HG03060 (cell line): ENCODE results near the gene COL4A2.

Source experiments
- ATAC-seq: cut with Tn5 transposase; IDR thresholded peaks from one replicate; pipeline ENCODE4 v1.9.1; 2021; ENCODE audit warnings: low read depth, moderate number of reproducible peaks; ENCODE audit not compliant: unreplicated experiment

The COL4A2 gene

DNA sequence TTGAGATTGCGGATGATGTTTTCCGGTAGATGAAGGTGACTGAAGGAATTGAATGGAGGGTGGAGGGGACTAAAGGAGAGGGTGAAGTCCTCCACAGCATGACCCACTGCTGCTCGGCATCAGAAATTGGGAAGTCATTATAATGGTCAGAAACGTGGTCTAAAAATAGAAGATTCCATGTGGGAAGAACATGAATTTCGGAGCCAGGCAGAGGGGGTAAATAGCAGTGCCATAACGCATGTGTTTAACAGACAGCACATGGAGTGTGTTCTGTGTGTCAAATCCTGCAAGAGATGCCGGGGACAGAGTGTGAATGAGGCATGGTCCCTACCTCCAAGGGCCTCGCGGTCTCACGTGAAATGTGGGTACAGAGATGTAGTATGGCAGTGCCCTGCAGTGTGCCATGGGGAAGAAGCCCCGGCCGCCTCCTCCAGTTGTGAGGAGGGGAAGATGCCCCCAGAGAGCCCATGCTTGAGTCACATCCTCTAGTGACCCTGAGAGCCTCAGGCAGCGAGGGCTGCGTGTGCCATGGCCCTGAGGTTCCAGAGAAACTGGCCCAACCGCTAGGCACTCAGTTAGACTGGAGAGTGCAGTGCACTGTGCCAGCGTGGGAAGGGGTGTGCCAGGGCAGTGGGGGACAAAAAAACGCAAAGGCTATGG lies 106.1 kb downstream of the COL4A2 start:
- no peak for ATAC-seq

DNA sequence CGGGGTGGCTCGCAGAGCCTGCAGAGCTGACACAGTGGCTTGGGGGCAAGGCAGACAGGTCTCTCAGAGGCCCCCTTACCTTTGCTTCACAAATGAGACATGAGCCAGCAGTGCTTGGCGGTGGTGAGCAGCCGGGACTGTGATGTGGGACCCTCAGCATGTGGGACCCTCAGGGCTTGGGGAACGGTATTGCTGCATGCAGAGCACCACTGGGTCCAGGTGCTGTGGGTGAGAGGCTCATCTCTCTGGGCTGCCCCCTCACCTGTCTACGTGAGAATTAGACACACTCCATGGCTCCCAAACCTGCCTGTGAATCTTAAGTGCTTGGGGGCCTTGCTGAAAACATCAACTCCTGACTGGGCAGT lies 106.6 kb downstream of the COL4A2 start:
- no peak for ATAC-seq

GRCh38 chr13:110414283-110414682 lies 107.2 kb downstream of the COL4A2 start:
- no peak for ATAC-seq

- ATAC-seq = no peak
These were observed 107.8 kb downstream of the COL4A2 start for GRCh38 chr13:110414931-110415330.

GRCh38 chr13:110415669-110416068 lies 108.6 kb downstream of the COL4A2 start:
- no peak for ATAC-seq

DNA sequence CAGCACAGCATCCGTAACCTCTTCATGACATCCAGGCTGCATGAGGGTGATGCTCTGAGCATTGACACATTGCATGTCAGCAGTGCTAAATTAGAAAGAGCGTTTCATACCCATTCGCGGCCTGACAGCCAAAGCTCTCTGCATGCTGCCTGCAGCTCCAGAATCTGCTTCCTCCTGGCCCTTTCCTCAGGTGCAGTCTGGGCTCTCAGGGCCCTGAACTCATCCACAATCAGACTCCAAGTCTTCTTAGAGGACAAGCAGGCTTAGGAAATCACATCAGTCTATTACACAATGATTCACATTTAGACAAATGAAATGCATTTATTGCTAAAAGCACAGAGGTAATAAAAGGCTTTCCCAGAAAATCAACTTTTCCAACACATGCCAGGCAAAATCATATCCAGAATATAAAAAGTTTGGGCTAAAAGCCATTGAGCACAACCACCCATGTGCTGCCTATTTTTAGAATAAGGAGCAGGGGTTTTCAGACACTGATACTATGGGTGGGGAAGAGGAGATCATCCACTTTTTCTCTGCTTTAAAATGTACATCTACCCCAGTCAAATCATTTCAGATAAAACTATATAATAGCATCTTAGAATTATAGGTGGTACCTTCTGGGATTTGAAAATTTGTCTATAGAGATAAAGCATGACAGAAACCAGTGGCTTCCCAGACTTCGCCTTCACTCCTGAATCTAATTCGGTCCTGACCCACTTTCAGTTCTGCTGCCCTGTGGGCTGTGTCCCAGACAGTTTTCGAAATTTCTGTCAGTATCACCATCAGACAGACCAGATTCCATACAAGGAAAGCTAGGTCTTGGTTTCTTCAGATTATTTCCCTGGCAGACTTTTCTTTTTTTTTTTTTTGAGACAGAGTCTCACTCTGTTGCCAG lies 109.3 kb downstream of the COL4A2 start:
- no peak for ATAC-seq

- no peak for ATAC-seq
These were observed 111.9 kb downstream of the COL4A2 start for GRCh38 chr13:110418944-110419343.

DNA sequence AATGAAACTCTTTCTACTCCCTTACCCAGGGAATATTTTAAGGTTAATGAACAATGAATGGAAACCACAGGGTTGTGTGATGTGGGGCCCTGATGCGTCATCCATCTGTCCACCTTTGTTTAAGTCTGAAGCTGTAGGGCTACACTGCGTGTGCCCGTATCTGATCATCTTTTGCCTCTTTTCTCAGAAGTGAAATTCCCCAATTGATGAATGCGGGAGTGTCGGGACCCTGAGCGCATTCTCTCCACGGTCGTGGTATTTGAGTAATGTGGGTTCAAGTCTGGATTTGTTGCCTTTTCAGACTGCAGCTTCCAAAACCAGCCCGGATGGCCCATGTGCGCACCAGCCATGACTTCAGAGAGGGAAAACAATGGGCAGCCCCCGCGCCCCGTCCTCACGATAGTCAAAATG lies 112.3 kb downstream of the COL4A2 start:
- no peak for ATAC-seq

DNA sequence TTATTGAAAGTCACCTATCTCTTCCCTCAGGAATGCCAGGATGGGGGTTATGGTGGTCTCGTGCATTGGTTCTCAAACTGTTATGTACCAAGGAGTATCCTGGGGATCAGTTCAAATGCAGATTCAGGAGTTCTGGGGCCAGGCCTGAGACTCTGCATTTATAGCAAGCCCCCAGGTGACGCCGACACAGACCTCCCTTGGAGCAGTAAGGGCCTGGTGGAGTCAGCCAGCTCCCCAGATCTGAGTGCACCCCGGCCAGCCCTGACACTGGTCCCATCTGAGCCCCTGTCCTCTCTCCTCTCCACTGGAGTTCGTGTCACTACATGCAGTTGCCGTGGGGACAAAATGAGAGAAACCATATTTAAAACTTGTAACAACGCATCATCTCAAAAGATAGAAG lies 112.9 kb downstream of the COL4A2 start:
- ATAC-seq = no peak

DNA sequence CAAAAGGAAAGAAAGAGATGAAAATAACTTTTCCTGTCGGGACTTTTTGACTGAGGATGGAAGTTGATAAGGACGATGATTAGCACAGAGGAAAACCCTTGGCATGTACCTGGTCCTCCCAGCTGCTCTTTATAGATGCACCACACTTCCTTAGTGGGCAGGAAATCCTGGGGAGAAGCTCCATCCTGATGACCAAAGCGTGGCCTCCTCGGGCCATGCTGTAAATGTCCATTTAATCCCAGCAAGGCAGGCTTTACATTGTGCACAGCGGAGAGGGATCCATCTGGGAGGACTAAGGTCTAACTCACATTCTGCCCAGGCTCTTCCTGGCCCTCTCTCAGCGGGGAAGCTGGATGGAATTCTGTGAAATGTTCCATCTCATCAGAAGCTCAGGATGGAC lies 113.5 kb downstream of the COL4A2 start:
- no peak for ATAC-seq

- no peak for ATAC-seq
These were observed 114.0 kb downstream of the COL4A2 start for GRCh38 chr13:110421061-110421460.

GRCh38 chr13:110421696-110422385 lies 114.8 kb downstream of the COL4A2 start:
- ATAC-seq = no peak

GRCh38 chr13:110422913-110423688 lies 116.0 kb downstream of the COL4A2 start:
- no peak for ATAC-seq

DNA sequence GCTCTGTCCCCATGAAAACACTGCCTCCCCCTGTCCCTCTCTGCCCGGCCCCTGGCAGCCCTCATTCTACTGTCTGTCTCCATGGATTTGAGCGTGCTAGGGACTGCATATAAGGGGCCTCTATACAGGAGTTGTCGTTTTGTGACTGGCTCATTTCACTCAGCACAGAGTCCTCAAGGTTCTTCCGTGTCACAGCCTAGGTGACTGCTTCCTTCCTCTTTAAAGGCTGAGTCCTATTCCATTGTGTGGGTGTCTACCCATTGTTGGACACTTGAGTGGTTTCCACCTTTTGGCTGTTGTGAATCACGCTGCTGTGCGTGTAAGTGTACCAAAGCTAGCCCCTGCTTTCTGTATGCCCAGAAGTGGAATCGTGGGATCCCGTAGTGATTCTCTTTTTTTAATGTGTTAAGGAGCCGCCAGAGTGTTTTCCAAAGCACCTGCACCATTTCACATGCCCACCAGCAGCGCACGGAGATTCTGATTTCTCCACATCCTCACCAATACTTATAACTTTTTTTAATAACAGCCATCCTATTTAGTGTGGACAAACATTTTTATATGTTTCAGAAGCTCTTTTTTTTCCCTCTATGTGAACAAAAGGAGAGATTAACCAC lies 116.7 kb downstream of the COL4A2 start:
- no peak for ATAC-seq

DNA sequence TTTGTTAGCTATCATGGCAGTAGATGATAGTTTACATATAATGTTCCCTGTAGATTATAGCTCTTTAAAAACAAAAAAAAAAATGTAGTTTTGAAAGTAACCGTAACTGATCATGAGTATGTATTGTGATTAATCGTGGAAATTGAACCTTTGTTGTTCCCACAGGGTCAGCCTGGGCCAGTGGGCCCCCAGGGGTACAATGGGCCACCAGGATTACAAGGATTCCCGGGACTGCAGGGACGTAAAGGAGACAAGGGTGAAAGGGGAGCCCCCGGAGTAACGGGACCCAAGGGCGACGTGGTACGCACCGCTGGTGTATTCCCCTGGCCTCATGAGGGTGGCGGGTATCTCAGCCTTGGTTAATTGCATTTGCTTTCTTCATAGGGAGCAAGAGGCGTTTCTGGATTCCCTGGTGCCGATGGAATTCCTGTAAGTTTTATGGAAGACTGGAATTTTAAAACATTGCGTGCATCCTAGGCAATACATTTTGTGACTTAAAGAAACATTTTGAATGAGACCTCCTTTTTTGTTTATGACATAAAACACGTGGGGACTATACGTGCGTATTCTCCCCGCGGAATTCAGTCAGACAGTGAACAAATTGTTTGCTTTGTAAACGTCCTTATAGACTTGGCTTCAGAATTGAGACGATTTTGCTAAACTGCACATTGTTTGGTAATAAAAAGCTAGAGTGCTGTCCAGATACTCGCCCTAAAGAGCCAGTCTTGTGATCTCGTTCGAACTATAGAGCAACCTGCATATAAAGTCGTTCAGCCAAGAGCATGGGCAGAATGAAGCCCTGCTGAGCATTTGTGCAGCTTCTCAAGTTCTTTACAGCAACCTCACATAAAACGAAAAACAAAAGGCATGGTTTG lies 117.7 kb downstream of the COL4A2 start:
- no peak for ATAC-seq

- ATAC-seq = no peak
These were observed 118.3 kb downstream of the COL4A2 start for GRCh38 chr13:110425444-110425780.

GRCh38 chr13:110426735-110427134 lies 119.7 kb downstream of the COL4A2 start:
- ATAC-seq = no peak

- ATAC-seq = no peak
These were observed 121.2 kb downstream of the COL4A2 start for GRCh38 chr13:110428313-110428712.
